Measurements from ENCODE around the gene CRADD.
"Not testable (repeated sequence)": the region's sequence is repeated elsewhere in the genome, so short reads cannot be mapped to it uniquely, and the experiment has no call there.

The CRADD gene

DNA sequence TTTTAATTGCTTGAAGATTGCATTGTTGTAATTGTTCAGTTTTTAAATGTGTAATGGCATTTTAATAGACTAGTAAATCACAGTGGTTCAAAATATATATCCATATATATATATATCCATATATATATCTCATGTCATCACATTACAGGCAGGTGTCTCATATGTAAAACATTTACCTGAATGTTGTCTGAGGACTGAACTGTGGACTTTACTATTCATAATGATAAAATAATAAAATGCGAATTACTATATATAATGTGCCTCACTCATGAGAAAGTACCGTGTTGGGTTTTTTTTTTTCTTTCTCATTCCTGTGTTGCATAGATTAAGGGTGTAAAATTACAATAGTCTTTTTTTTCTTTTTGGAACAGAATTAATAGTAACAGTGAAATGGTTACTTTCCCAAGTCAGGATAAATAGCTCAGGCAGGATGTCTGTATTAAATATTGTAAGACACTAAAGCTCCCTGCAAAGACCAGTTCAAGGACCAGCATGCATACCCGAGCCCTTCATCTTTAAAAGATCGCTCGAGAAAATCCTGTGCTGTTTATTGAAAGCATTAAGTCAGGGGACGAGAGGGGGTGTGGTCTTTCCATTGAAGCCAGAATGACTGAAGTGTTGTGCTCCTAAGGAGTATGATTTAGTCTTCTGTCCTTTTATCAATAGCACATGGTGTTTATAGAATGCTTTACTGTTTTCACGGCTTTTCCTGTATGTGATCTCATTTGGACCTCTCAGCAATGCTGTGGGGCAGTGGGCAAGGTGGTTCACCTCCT, 173.5 kb downstream of the CRADD start:
- DNase-seq: no peak

DNA sequence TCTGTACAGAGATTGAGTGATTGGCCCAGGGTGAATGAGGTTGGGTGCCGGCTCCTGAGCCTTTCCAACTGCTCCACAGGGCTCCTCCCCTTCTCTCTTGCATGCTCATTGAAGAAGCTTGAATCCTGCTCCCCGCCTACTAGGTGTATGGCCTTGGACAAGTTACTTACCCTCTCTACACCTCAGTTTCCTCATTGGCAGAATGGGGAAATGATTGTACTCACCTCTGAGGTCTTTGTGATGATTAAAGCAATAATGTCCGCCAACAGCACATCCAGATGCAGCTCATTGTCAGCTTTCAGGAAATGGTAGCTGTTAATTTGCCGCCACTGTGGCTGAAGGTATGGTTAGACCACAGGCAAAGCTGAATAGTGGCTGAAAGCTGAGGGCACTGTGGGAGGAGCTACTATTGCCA, 174.1 kb downstream of the CRADD start:
- no peak for DNase-seq

DNA sequence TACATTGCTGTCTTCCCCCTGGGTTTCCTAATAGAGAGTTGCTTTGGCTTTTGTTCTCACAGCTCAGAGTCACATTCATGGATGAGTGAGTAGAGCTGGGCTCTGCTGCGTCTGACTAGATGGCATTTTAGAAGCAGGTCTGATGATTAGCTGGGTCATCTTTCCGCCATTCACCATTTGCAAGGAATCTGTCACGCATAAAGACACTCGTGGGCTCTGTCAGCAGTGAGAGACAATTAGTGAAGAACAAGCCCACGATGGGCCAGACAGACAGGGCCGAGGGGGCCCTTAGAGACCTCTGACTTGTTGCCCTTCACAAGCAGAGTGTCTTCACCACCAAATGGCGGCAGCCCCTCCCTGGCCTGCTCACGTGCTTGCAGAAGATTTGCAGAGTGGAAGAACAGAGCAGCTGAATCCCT, 175.0 kb downstream of the CRADD start:
- no peak for DNase-seq

DNA sequence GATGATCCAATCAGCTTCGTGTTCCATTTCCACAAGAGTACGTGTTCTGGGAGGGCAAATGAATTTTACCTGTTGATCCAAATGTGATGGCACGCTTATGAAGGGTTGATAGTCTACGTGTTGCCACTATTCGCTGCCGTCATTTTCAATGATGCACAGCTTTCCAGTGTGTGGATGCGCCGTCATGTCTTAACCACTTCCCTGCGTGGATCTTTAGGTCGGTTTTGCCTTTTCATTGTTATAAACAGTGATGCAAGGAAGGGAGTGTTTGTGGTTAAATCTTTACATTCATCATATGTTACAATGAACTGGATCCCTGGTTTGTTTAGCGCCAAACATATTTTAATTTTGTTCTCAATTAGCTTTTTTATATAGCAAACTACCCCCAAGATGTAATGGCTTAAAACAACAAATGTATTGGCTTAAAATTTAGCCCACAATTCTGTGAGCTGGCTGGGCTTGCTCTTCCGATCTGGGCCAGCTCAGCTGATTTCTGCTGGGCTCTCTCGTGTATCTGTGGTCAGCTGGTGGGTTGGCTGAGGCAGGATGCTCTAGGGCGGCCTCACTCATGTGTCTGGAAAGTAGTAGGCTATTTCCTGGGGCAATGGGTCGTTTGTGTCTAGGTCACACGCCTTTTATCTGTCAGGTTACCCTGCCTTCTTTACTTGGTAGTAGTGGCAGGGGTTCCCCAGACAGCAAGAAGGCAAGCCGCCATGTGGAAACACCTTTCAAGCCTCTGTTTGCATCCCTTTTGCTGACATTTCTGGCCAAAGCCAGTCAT, 176.7 kb downstream of the CRADD start:
- no peak for DNase-seq

DNA sequence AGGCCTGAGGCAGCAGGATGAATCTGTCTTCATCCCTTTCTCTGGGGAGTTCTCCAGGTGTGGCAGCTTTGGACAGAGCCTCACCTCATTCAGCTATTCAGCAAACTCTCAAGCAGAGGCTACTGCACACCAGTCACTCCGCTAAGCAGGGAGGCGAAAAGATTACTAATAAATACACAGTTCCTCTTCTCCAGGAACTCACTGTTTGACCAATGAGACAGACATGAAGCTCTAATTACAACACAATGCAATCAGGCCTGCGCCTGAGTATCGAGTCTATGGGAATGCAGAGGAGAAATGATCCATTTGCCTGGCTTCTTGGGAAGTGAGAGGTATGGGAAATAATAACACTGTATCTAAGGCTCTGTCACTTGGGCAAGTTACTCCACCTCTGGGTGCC, 178.1 kb downstream of the CRADD start:
- DNase-seq: no peak

DNA sequence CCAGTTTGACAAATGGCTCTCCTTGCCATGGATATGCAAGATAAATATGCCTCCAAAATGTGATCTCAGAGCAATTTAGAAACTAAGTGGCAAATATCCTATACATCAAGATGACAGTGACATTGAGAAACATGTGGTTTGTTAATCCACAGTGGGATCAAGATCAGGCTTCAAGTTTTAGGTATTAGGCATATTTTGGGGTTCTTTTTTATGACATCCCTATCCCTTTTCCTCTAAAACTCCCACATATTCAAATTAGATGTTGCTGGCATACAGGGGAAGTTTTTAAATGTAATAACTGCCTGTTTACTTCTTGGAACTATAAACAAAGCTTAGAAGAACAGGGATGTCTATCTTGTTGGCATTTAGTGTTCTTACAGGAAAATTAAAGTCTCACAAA, 179.4 kb downstream of the CRADD start:
- no peak for DNase-seq

DNA sequence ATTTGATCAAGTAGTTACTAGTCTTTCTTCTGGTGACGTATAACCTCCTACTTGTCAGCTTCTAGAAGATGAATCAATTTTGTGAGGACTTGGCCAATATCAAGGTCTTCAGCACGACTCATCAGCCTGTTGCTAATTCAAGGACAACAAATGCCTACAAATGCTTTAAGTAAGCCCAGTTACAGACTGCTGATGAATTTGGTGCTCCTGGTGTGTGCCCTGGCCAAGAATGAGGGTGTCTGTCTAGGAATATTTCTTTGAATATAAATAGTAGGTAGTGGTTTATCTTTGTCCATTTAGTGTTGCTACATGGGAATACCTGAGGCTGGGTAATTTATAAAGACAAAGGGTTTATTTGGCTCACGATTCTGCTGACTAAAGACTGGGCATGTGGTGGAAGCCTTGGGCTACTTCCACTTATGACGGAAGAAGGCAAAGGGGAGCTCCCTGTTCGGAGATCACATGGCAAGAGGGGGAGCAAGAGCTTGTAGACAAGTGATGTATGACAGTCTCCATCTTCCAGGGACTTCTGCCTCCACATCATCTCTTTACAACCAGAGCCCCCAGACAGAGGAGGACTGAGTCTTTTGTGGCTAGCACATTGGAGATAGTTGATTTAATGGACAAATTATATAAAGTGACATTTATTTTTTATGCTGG, 180.2 kb downstream of the CRADD start:
- DNase-seq: no peak

DNA sequence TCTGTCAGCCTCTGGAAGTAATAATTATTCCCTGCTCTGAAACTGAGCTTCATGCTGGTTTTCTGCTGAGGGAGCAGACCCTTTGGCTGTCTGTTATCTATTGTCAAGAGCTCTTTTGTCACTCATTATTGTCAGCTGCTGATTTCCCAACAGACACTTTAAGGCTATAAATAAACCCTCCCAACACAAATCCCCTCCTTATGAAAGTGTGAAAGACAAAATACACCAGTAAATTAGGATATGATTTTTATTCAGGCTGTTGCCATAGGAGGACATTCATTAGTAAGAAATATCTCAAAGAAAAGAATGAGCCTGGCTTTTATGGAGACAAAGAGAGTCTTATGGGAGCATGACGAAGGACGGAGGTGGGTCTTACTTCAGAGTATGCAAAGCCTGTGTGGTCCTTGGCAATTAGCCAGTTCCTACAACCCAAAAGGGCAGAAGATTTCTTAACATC, 180.8 kb downstream of the CRADD start:
- DNase-seq: peak; percentile 64

DNA sequence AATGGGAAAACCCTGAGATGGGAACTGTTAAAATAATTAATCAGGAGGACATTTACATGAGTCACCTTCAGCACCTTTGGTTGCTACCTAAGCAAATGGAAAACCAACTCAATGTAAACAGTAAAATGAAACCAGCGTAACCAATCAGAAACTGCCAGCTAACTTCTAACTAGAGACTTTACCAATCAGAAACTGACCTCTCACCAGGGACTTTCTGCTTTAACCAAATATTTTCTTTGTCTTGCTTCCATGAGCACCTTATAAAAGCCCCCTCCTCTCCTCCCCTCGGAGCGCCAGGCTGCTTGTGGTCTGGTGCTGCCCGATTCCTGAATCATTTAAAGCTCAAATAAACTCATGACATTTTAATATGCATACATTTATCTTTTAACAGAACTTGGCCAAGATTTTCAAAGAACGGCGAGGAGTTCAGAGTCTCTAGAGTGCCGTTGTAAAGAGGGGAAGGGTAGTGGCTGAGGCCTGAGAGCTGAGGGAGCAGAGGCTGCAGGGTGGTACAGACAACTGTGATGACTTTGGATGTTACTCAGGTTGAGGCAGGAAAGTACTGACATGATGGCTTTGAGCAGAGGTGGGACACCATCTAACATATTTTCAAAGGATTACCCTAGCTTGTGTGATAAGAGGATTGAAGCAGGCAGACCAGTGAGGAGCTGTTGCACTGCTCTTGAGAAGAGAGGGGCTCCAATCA, 183.6 kb downstream of the CRADD start:
- DNase-seq: no peak

DNA sequence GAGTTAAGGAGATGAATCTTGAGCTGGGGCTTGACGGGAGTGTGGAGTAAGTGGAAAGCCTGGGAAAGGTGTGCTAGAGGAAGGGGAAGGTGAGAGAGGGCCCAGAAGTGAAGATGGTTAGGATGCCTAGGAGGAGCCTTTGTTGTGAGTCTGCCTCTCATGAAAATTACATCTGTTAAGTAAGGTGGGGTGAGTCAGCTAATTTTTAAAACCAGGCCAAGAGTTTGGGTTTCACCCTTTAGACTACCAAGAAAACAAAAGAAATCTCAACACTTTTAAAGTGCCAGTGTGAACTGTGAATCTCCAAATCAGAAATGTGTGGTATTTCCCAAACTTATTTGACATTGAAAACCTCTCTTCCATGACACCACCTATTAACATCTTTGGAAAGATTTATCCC, 185.2 kb downstream of the CRADD start:
- no peak for DNase-seq

DNA sequence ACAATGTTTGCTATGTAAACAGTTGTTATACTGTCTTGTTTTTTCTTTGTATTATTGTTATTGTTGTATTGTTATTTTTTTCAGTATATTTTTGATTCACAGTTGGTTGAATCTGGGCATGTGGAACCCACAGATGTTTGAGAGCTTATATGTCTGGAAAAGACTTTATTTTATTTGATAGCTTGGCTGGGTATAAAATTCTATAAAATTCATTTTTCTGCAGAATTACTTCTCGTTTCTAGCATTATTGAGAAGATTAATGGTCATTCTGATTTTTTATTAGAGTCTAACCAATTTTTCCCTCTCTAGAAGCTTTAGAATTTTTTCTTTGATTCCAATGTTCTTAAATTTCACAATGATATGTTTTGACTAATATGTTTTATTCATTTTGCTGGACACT, 188.6 kb downstream of the CRADD start:
- DNase-seq: no peak

DNA sequence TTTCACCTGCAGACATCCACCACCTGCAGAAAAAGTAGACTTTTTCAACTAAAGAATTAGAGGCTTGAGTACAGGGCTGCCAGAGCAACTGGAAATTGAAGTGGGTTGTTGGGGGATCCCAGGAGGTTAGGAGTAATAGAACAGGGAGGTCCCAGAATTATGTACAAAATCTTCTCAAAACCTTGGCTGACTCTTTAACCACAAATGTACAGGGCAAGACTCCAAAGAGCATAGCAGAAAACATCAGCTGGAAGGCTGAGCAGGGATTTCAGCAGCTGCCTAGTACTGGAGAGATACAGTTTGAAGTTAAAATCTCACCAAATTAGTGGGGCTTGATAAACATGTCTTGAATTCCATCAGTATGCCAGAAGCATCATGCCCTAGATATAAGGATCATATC, 191.6 kb downstream of the CRADD start:
- no peak for DNase-seq

DNA sequence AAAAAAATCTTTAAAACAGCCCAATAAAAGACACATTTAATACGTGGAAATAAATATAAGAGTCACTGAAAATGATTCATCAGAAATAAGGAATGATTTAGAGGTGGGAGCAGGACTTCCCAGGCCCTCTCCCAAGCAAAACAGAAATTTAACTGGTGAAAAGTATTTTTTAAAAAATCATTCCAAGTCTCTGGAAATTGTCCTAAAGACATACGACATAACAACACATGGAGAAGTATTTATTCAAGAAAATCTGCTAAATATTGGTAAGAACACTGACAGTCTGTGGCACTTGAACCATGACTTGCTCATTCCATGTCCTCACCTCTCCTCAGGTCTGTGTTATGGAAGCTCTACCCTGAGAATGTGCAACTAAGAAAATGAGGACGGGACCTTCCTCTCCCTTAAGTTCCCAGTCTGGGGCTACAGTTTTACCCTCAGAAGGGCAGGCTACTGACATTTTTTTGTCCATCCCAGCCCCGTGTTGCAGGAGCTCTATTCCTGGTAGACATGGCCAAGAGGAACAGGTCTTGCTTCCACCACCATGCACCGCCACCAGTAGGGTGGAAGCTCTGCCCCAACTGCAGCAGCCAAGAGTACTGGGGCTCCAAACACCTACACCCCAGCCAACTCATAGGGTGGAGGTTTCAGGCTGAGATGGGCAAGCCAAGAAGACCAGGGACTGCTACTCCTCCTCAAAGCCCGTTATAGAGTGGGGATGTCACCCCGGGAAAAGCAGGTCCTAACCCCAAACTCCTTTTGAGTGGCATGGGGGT, 193.0 kb downstream of the CRADD start:
- no peak for DNase-seq

DNA sequence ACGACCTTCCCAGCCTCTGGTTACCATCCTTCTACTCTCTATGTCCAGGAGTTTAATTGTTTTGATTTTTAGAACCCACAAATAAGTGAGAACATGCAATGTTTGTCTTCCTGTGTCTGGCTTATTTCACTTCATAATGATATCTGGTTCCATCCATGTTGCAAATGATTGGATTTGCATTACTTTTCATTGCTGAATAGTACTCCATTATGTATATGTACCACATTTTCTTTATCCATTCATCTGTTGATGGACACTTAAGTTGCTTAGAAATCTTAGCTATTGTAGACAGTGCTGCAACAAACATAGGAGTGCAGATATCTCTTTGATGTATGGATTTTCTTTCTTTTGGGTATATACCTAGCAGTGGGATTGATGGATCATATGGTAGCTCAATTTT, 194.4 kb downstream of the CRADD start:
- not testable (repeated sequence) for DNase-seq

DNA sequence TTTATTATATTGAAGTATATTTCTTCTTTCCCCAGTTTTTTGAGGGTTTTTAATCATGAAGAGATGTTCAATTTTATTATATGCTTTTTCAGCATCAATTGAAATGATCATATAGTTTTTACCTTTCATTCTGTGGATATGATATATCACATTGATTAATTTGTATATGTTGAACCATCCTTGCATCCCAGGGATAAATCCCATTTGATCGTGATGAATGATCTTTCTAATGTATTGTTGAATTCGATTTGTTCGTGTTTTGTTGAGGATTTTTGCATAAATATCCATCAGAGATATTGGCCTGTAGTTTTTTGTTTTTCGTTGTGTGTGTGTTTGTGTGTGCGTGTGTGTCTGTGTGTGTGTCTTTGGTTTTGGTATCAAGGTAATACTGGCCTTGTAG, 196.4 kb downstream of the CRADD start:
- no peak for DNase-seq

DNA sequence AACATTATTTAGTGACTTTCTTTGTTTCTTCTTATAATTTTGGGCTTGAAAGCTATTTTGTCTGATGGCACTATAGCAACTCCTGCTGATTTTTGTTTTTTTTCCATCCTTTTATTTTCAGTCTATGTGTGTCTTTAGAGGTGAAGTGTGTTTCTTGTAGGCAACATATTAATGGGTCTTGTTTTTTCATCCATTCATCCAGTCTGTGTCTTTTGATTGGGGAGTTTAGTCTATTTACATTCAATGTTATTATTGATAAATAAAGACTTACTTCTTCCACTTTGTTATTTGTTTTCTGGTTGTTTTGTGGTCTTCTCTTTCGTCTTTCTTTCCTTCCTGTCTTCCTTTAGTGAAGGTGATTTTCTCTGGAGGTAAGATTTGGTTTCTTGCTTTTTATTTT, 198.0 kb downstream of the CRADD start:
- no peak for DNase-seq

DNA sequence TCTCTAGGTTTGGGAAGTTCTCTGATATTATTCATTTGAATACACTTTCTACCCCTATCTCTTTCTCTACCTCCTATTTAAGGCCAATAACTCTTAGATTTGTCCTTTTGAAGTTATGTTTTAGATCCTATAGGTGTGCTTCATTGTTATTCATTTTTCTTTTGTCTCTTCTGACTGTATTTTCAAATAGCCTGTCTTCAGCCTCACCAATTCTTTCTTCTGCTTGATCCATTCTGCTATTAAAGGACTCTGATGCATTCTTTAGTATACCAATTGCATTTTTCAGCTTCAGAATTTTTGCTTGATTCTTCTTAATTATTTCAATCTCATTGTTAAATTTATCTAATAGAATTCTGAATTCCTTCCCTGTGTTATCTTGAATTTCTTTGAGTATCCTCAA, 199.2 kb downstream of the CRADD start:
- no peak for DNase-seq

DNA sequence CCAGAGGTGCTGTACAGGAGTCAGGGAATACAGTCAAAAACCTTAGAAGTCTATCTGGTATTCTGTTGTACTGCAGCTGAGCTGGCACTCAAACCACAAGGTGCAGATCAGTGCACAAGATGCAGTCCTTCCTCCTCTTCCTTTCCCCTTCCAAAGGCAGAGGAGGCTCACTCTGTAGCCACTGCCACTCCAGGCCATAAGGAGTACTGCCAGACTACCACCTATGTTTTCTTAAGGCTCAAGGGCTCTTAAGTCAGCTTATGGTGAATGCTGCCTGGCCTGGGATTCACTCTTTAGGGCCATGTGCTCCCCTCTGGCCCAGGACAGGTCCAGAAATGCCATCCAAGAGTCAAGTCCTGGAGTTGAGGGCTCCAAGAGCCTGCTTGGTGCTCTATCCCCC, 200.3 kb downstream of the CRADD start:
- DNase-seq: no peak

DNA sequence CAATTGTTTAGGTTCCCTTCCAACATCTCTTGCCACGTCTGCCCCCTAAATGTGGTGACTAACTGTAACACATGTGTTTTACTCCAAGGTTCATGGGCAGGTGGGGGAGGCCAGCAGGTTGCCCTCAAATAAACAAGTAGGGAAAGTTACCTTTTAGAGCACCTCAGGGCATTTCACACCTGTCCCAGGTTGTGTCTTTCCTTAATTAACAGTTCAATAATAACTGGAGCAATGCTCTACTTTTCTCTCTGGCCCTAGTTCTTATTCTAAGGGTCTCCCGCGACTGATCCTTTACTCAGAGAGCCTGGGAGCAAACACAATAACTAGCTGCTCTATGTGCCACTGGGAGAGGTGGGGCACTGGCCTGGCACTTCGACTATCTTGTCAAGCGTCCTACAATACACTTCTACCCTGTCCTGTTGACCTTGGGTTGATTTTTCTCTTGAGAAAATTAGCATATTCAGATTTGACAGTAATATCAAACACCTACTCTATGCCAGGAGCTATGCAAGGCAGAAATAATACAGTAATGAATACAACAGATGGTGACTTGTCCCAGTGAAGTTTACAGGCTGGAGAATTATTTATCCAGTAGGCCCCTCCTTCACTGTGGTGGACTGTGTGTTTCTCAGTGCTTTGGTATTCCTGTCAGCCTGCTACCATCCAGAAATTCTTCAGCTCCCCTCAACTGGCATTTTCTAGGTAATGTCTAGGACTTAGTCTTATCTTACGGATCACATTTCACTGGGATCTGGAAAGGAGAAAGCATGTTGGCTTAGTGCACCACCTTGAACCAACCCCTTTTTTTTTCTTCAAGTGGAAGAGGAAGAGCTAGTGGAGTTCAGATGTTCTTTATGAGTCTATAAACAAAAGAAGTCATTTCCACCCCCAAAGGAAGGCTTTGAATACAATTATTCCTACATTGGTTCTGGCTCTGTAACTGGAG, 202.6 kb downstream of the CRADD start:
- no peak for DNase-seq

DNA sequence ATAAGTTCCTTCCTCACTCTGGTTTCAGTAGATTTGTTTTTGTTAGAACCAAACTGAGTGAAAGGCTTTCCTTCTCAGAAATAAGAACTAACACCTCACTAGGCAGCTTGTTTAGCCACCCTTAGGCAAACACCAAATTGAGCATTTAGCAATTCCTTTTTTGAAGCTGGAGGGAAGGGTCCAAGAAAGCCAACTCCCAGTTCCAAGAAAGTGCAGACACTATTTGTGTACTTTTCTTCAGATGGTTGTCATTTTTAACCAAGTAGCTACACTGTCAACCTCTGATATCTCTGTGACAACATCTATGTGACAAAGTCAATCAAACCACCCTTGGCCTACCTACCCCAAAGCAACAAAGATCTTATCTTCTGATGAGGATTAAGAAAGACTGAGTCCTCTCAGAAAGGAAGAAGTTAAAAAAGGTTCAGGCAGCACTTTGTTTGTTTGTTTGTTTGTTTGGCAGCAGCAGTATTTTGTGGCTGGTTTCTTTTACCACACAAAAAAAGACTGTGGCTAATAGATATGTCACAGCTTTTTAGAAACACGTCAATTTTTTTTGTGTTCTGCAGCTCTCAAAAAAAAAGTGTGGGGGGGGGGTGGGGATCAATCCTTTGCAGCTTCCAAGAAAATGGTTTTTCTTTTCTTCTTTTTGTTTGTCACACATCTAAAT, 203.8 kb downstream of the CRADD start:
- DNase-seq: no peak

DNA sequence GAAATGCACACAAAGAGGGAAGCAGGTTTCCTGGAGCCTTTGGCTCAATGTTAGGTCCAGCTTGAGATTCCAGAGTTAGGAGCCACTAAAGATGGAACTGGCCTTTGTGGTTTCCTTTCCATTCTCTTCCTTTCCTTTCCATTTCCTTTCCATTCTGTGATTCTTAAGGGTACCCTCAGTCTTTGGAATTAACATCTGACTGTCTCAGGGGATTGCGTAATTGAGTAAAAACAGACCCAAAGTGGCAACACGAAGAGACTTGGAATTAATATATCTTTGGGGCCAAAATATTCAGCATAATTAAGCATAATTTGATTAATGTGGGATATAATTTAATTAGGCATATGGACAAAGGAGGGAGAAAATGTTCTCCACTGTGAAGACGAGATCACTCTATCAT, 205.6 kb downstream of the CRADD start:
- DNase-seq: no peak
